Measurements from ENCODE around the gene NCAM2. TPM values are rescaled to one million over a fixed set of nuclear protein-coding genes. Genes with fewer than 3 reads are reported as not detected.

NCAM2 gene
- total and polyA plus RNA-seq, 2 donors (not counting 3 experiments of a cell fraction or from before 2014, with no cell fraction given), result 0.11 to 0.27 TPM

DNA sequence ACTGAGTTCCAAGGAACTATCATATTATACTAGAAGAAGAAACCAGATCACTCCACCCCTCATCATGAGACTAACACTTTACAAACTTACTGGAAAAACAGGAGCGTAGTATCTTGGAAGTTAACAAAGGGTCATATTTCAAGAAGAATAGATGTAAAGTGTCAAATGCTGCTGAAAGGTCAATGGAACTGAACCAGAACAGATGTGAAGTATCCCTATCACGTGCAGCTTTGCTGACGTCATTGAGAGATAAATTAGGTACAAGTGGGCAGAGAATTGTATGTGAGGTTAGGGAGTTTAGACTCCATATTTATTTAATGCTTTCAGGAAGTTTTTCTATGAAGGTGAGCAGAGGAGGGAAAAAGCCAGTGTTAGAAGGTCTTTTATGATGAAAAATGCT lies 483.0 kb downstream of the NCAM2 start:
- H3K36me3 ChIP-seq (ENCODE audit: control insufficient read depth in 2 of 2, extremely low read depth in 1 of 2, insufficient read depth in 2 of 2, low read length in 2 of 2), result no peaks in the 10 kb centered on the region
- CTCF ChIA-PET, result no interaction called here
- H3K9ac ChIP-seq (replicated peaks; ENCODE audit: extremely low read depth, insufficient read depth, low read length), result no peak overlapping the region
- TF ChIP-seq GATA2 (IDR thresholded peaks at IDR 0.05; ENCODE audit: insufficient read depth, insufficient read length, low read depth, low read length) (no peak), FOS (IDR thresholded peaks at IDR 0.05; ENCODE audit: borderline replicate concordance, insufficient read depth, low read length) (no peak), JUN (IDR thresholded peaks at IDR 0.05; ENCODE audit: borderline replicate concordance, insufficient read depth, insufficient read length, low read depth) (no peak), POLR2A (IDR thresholded peaks at IDR 0.05; ENCODE audit: low read depth, low read length) (no peak)
- TF ChIP-seq, protein P1, sequence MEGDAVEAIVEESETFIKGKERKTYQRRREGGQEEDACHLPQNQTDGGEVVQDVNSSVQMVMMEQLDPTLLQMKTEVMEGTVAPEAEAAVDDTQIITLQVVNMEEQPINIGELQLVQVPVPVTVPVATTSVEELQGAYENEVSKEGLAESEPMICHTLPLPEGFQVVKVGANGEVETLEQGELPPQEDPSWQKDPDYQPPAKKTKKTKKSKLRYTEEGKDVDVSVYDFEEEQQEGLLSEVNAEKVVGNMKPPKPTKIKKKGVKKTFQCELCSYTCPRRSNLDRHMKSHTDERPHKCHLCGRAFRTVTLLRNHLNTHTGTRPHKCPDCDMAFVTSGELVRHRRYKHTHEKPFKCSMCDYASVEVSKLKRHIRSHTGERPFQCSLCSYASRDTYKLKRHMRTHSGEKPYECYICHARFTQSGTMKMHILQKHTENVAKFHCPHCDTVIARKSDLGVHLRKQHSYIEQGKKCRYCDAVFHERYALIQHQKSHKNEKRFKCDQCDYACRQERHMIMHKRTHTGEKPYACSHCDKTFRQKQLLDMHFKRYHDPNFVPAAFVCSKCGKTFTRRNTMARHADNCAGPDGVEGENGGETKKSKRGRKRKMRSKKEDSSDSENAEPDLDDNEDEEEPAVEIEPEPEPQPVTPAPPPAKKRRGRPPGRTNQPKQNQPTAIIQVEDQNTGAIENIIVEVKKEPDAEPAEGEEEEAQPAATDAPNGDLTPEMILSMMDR (IDR thresholded peaks at IDR 0.05; ENCODE audit: extremely low read depth in 1 of 2, insufficient read depth in 1 of 2, low read depth in 1 of 2, low read length in 2 of 2), result no peak
- H3K79me2 ChIP-seq (ENCODE audit: control insufficient read depth, insufficient read depth, low read length), result no peaks in the 10 kb centered on the region
- intact Hi-C loops (cut with micrococcal nuclease) (no loop called here), dilution Hi-C loops (cut with MboI; ENCODE audit: extremely low pct_ligation_motif_present, low sequenced_read_pairs) (no loop called here)
- BruUV-seq (replicated peaks), result no TSS peak
- no peak overlapping the region for H3K4me3 ChIP-seq (replicated peaks in 1 of 3; ENCODE audit: insufficient read depth in 1 of 3, low read depth in 1 of 3, low read length in 3 of 3)
- FAIRE-seq (no peak), DNase-seq (ENCODE audit: low read depth, low spot score) (no peak)
- no peak overlapping the region for H2AFZ ChIP-seq (ENCODE audit: low read depth, low read length)
- H3K27ac ChIP-seq (ENCODE audit: insufficient read depth, low read depth, low read length), result no peak overlapping the region
- POLR2A ChIA-PET, result no interaction called here
- no peaks in the 10 kb centered on the region for H3K9me3 ChIP-seq (replicated peaks; ENCODE audit: control insufficient read depth, insufficient read depth, low read length)
- no peaks in the 10 kb centered on the region for H3K4me1 ChIP-seq (ENCODE audit: control insufficient read depth, extremely low read depth, insufficient read depth, low read length)
- H3K9me1 ChIP-seq (replicated peaks; ENCODE audit: control insufficient read depth, extremely low read depth, insufficient read depth, low read length), result no peaks in the 10 kb centered on the region
- H4K20me1 ChIP-seq (replicated peaks; ENCODE audit: control insufficient read depth, extremely low read depth, insufficient read depth, low read length), result no peaks in the 10 kb centered on the region
- H3K4me2 ChIP-seq (ENCODE audit: insufficient read depth, low read length), result no peak overlapping the region
- no peaks in the 10 kb centered on the region for H3K27me3 ChIP-seq (ENCODE audit: control insufficient read depth in 2 of 2, insufficient read depth in 2 of 2, low read length in 2 of 2)

- FAIRE-seq (no peak), DNase-seq (ENCODE audit: low read depth, low spot score) (no peak)
- no peaks in the 10 kb centered on the region for H4K20me1 ChIP-seq (replicated peaks; ENCODE audit: control insufficient read depth, extremely low read depth, insufficient read depth, low read length)
- no TSS peak for BruUV-seq (replicated peaks)
- CTCF ChIA-PET, result no interaction called here
- H3K9ac ChIP-seq (replicated peaks; ENCODE audit: extremely low read depth, insufficient read depth, low read length), result no peak overlapping the region
- no peak for TF ChIP-seq EZH2 (IDR thresholded peaks at IDR 0.05; ENCODE audit: borderline replicate concordance, low read depth, low read length, severe bottlenecking)
- TF ChIP-seq, protein P1 (IDR thresholded peaks at IDR 0.05; ENCODE audit: extremely low read depth in 1 of 2, insufficient read depth in 1 of 2, low read depth in 1 of 2, low read length in 2 of 2), result no peak
- TF ChIP-seq FOS (IDR thresholded peaks at IDR 0.05; ENCODE audit: borderline replicate concordance, insufficient read depth, low read length), result no peak
- no peaks in the 10 kb centered on the region for H3K79me2 ChIP-seq (ENCODE audit: control insufficient read depth, insufficient read depth, low read length)
- H3K4me3 ChIP-seq (replicated peaks in 1 of 3; ENCODE audit: insufficient read depth in 1 of 3, low read depth in 1 of 3, low read length in 3 of 3), result no peak overlapping the region
- intact Hi-C loops (cut with micrococcal nuclease) (no loop called here), dilution Hi-C loops (cut with MboI; ENCODE audit: extremely low pct_ligation_motif_present, low sequenced_read_pairs) (no loop called here)
- no peak overlapping the region for H3K4me2 ChIP-seq (ENCODE audit: insufficient read depth, low read length)
- POLR2A ChIA-PET, result no interaction called here
- no peaks in the 10 kb centered on the region for H3K9me3 ChIP-seq (replicated peaks; ENCODE audit: control insufficient read depth, insufficient read depth, low read length)
- H2AFZ ChIP-seq (ENCODE audit: low read depth, low read length), result no peak overlapping the region
- no peak overlapping the region for H3K27ac ChIP-seq (ENCODE audit: insufficient read depth, low read depth, low read length)
- H3K4me1 ChIP-seq (ENCODE audit: control insufficient read depth, extremely low read depth, insufficient read depth, low read length), result no peaks in the 10 kb centered on the region
- no peaks in the 10 kb centered on the region for H3K27me3 ChIP-seq (ENCODE audit: control insufficient read depth in 2 of 2, insufficient read depth in 2 of 2, low read length in 2 of 2)
- H3K36me3 ChIP-seq (ENCODE audit: control insufficient read depth in 2 of 2, extremely low read depth in 1 of 2, insufficient read depth in 2 of 2, low read length in 2 of 2), result no peaks in the 10 kb centered on the region
- H3K9me1 ChIP-seq (replicated peaks; ENCODE audit: control insufficient read depth, extremely low read depth, insufficient read depth, low read length), result no peaks in the 10 kb centered on the region
Observed at GRCh38 chr21:21508859-21509258, 510.6 kb downstream of the NCAM2 start.
